Progenitor cell of endocrine pancreas (in vitro differentiated cells): ENCODE results near the gene CNNM4. TPM values are rescaled to one million over a fixed set of nuclear protein-coding genes. Genes with fewer than 3 reads are reported as not detected.

Experiments
- DNase-seq: peaks from one replicate; pipeline ENCODE4 v3.0.0; 2021; ENCODE audit warnings: low spot score; ENCODE audit not compliant: unreplicated experiment
- H3K27ac Mint-ChIP-seq: 2 replicates; pipeline ENCODE4 v1.8.0; 2021; ENCODE audit warnings: mild to moderate bottlenecking, moderate library complexity, mixed read lengths
- H3K27me3 Mint-ChIP-seq: 2 replicates; pipeline ENCODE4 v1.8.0; 2021; ENCODE audit warnings: mixed read lengths
- H3K36me3 Mint-ChIP-seq: 2 replicates; pipeline ENCODE4 v1.8.0; 2022; ENCODE audit warnings: mixed read lengths; ENCODE audit not compliant: insufficient read depth
- H3K4me1 Mint-ChIP-seq: 2 replicates; pipeline ENCODE4 v1.8.0; 2021; ENCODE audit warnings: low read depth, mixed read lengths
- H3K4me3 Mint-ChIP-seq: 2 replicates; pipeline ENCODE4 v1.8.0; 2021; ENCODE audit warnings: low read depth, mild to moderate bottlenecking, moderate library complexity, mixed read lengths
- H3K9me3 Mint-ChIP-seq: 2 replicates; pipeline ENCODE4 v1.8.0; 2021; ENCODE audit warnings: low read depth, mixed read lengths
- total RNA-seq: library from RNA; stranded (reverse); gene quantifications from 2 replicates; pipeline ENCODE4 v1.2.1, GENCODE V29; 2021
- TF ChIP-seq, protein P1 (sequence below): fragments of 200-600 bp; sonication (generic); IDR thresholded peaks from one replicate; pipeline ENCODE4 v1.5.0; 2021; ENCODE audit warnings: antibody characterized with exemption, mild to moderate bottlenecking; ENCODE audit not compliant: unreplicated experiment

Gene CNNM4
- total RNA-seq, 1 donor from 2014 or later = 11.1 TPM

DNA sequence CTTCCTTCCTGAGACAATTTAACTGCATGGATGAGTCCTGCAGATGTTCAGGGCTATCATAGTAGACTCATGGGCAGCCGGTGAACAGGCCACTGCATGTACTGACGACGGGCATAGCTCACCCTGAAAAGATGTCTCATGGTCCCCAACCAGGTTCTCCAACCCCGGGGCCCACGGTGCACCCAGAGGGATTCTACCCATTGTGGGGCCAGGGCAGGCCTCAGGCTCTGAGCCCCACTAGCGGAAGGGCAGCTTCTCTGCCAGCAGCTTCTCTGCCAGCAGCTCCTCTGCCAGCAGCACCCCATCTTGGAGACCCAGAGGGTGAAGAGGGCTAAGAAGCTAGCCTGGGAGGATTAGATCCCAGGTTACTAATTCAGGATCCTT, 3.2 kb upstream of the CNNM4 start:
- peaks cover 7% of the 10 kb centered on the region for H3K4me1 Mint-ChIP-seq
- no peaks in the 10 kb centered on the region for H3K36me3 Mint-ChIP-seq
- no peaks in the 10 kb centered on the region for H3K9me3 Mint-ChIP-seq
- H3K27me3 Mint-ChIP-seq = peaks cover 3% of the 10 kb centered on the region
- no peak for DNase-seq
- no peak overlapping the region for H3K4me3 Mint-ChIP-seq
- TF ChIP-seq, protein P1, sequence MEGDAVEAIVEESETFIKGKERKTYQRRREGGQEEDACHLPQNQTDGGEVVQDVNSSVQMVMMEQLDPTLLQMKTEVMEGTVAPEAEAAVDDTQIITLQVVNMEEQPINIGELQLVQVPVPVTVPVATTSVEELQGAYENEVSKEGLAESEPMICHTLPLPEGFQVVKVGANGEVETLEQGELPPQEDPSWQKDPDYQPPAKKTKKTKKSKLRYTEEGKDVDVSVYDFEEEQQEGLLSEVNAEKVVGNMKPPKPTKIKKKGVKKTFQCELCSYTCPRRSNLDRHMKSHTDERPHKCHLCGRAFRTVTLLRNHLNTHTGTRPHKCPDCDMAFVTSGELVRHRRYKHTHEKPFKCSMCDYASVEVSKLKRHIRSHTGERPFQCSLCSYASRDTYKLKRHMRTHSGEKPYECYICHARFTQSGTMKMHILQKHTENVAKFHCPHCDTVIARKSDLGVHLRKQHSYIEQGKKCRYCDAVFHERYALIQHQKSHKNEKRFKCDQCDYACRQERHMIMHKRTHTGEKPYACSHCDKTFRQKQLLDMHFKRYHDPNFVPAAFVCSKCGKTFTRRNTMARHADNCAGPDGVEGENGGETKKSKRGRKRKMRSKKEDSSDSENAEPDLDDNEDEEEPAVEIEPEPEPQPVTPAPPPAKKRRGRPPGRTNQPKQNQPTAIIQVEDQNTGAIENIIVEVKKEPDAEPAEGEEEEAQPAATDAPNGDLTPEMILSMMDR = no peak
- H3K27ac Mint-ChIP-seq = no peak overlapping the region

DNA sequence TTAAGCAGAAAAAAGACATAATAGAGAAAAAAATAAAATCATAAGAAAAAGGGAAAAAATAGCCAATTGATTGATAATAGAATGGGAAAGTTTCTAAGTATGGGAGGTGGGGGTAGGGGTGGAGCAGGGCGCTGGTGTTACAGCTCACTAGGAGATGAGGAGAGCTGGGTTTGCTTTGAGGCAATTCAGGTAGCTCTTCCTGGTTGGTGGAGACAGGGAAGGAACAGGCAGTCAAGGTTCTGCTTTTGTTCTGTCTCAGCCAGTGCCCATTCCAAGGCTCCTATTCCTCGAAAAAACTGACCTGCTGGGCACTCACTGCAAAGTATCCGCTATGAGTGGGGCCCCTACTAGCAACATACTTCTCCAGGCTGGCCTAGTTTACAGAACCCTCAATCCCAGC, 1.7 kb upstream of the CNNM4 start:
- Mint-ChIP-seq H3K4me3 (no peak overlapping the region), H3K27me3 (peaks cover 3% of the 10 kb centered on the region), H3K36me3 (no peaks in the 10 kb centered on the region), H3K27ac (no peak overlapping the region), H3K9me3 (no peaks in the 10 kb centered on the region), H3K4me1 (peaks cover 20% of the 10 kb centered on the region)
- DNase-seq = no peak
- TF ChIP-seq, protein P1 = no peak

DNA sequence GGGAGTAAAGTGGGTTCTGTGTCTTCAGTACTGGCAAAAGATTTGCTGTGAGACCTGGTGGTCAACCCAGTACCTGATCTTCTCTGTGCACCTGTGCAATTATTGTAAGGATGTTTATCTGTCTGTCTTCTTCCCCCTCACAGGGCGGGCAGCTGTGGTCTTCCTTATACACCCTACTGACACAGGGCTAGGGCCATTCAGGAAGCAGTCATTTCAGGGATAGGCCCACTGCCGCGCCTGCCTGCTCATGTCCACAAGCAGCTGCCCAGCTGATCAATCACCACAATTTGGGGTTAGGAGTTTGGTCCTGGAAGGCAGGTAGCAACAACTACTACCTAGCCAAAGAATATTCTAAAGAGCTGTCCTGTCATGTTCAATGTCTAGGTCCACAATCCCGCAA, 1.2 kb upstream of the CNNM4 start:
- Mint-ChIP-seq H3K36me3 (no peaks in the 10 kb centered on the region), H3K27me3 (peaks cover 3% of the 10 kb centered on the region), H3K4me3 (peak overlapping the region; percentile 24), H3K27ac (no peak overlapping the region), H3K9me3 (no peaks in the 10 kb centered on the region), H3K4me1 (peaks cover 25% of the 10 kb centered on the region)
- TF ChIP-seq, protein P1 = no peak
- no peak for DNase-seq

DNA sequence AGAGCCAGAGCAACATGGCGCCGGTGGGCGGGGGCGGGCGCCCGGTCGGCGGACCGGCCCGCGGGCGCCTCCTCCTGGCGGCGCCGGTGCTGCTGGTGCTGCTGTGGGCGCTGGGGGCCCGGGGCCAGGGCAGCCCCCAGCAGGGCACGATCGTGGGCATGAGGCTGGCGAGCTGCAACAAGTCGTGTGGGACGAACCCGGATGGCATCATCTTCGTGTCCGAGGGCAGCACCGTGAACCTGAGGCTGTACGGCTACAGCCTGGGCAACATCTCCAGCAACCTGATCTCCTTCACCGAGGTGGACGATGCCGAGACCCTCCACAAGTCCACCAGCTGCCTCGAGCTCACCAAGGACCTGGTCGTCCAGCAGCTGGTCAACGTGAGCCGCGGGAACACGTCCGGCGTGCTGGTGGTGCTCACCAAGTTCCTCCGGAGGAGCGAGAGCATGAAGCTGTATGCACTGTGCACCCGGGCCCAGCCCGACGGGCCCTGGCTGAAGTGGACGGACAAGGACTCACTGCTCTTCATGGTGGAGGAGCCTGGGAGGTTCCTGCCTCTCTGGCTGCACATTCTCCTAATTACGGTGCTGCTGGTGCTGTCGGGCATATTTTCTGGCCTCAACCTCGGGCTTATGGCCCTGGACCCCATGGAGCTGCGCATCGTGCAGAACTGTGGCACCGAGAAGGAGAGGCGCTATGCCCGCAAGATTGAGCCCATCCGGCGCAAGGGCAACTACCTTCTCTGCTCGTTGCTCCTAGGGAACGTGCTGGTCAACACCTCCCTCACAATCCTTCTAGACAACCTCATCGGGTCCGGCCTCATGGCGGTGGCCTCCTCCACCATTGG, 507 bp downstream of the CNNM4 start:
- peaks cover 26% of the 10 kb centered on the region for H3K4me1 Mint-ChIP-seq
- H3K9me3 Mint-ChIP-seq = no peaks in the 10 kb centered on the region
- H3K36me3 Mint-ChIP-seq = no peaks in the 10 kb centered on the region
- H3K27ac Mint-ChIP-seq = peak overlapping the region; percentile 87
- DNase-seq = no peak
- TF ChIP-seq, protein P1 = peak; percentile 68
- peaks cover 3% of the 10 kb centered on the region for H3K27me3 Mint-ChIP-seq
- H3K4me3 Mint-ChIP-seq = peak overlapping the region; percentile 82

DNA sequence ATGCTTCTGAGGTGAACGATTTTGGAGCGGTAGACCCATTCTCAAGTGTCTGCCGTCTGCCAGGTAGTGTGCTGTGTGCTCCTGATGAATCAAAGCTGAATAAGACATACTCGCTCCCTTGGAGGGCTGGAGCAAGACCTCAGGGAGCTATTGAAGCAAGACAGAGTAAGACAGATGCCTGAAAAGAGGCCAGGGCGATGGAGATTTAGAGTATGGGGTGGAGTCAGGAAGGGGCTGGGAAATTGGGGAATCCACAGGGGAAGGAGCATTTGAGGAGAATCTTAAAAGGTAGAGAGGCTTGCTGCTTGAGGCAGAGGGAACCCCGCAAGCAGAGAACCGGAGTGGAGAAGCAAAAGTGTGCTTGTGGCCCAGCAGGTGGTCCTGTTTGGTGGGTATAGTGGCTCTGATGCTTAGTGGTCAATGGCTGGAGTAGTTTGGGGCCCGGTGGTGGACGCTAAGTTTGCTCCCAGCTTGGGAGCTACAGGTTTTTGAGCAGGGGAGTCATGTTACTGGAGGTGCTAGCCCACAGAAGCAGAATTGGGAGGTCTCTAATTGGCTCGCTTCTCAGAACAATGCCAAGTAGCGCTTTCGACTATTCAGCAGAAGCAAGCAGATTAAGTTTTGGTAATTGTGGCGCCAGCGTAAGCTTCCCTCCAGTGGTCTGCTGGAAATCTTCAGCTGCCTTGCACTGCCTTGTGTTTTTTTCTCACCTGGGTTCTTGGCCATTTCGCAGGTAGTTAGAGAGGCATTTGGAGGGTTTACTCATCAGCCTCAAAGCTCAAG, 2.0 kb downstream of the CNNM4 start:
- Mint-ChIP-seq H3K36me3 (no peaks in the 10 kb centered on the region), H3K4me1 (peaks cover 26% of the 10 kb centered on the region), H3K27ac (peak overlapping the region; percentile 15), H3K9me3 (no peaks in the 10 kb centered on the region), H3K4me3 (peak overlapping the region; percentile 69), H3K27me3 (no peaks in the 10 kb centered on the region)
- DNase-seq = no peak
- TF ChIP-seq, protein P1 = no peak
